GM12865 (cell line): ENCODE results near the gene TNRC6A.

Experiments used
- DNase-seq: peaks from one replicate; pipeline ENCODE4 v3.0.0; 2010; ENCODE audit warnings: low read depth
- H3K4me3 ChIP-seq: 2 replicates; pipeline ENCODE4 v1.5.1; 2011; ENCODE audit warnings: mild to moderate bottlenecking, low read depth, low read length, control low read depth
- CTCF ChIP-seq: IDR thresholded peaks from 2 replicates; pipeline ENCODE4 v1.5.1; 2011; ENCODE audit warnings: low read length, control low read depth, low read depth, inconsistent platforms; ENCODE audit not compliant: insufficient read depth; ENCODE audit errors: missing control alignments

Gene TNRC6A

GRCh38 chr16:24826817-24827566 is 97.5 kb downstream of the TNRC6A start:
- DNase-seq = no peak
- no peak for TF ChIP-seq CTCF
- H3K4me3 ChIP-seq = no peak overlapping the region

GRCh38 chr16:24829153-24829552 is 99.7 kb downstream of the TNRC6A start:
- H3K4me3 ChIP-seq = no peak overlapping the region
- TF ChIP-seq CTCF = no peak
- no peak for DNase-seq

GRCh38 chr16:24833352-24833751 is 103.9 kb downstream of the TNRC6A start:
- TF ChIP-seq CTCF = no peak
- DNase-seq = no peak
- no peak overlapping the region for H3K4me3 ChIP-seq

- DNase-seq = peak; percentile 8
- H3K4me3 ChIP-seq = no peak overlapping the region
- peak; percentile 41 for TF ChIP-seq CTCF
Measured at GRCh38 chr16:24834459-24835335, 105.2 kb downstream of the TNRC6A start.

- no peak overlapping the region for H3K4me3 ChIP-seq
- TF ChIP-seq CTCF = no peak
- no peak for DNase-seq
Measured at GRCh38 chr16:24836836-24837235, 107.4 kb downstream of the TNRC6A start.

- no peak overlapping the region for H3K4me3 ChIP-seq
- no peak for TF ChIP-seq CTCF
- DNase-seq = no peak
Measured at GRCh38 chr16:24837969-24838368, 108.5 kb downstream of the TNRC6A start.
